ENCODE data around the gene GGA1.
A peak's percentile ranks its signal among the peaks of the same experiment; 100 is the strongest.

The GGA1 gene

DNA sequence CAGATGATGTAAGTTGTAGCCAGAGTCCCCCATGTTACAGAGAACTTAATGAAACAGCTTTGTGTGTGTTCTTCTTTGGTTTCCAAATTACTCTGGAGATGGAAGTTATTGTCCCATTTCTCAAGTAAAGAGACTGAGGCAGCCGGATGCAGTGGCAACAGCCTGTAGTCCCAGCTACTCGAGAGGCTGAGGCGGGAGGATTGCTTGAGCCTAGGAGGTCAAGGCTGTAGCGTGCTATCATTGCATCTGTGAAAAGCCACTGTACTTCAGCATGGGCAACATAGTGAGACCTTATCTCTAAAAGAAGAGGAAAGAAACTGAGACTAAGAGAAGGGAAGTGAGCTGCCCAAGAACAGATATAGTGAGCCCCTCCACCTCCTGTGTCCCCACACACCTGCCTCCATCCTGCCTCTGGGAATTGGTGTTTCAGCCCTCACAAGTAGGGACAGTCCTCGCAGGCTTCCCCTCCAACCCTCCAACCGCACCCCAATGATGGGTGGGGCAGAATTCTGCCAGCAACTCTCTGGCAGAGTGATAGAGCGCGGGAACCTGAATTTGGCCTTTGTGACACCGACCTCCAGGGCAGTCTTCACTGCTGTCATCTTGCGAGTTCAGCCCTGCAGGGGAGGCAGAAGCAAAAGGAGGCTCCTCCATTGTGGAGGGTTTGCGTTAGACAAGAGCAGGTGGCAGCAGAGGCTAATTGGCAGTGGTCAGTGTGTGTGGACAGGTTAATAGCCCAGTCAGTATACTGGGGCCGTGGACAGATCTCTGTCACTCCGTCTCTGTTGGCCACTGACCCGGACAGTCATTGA lies 51.5 kb downstream of the GGA1 start:
- H3K27me3 ChIP-seq (replicated peaks; ENCODE audit: control insufficient read depth, insufficient read depth, low read length, poor library complexity, severe bottlenecking): no peaks in the 10 kb centered on the region
- H3K36me3 ChIP-seq (ENCODE audit: control insufficient read depth, insufficient read depth, low read length): no peaks in the 10 kb centered on the region
- H3K4me1 ChIP-seq (ENCODE audit: control insufficient read depth, insufficient read depth, low read length, poor library complexity, severe bottlenecking): peaks cover 21% of the 10 kb centered on the region
- H3K27ac ChIP-seq (ENCODE audit: insufficient read depth, low read length, poor library complexity, severe bottlenecking): no peak overlapping the region
- H3K9me3 ChIP-seq (ENCODE audit: control insufficient read depth, low read length): no peaks in the 10 kb centered on the region
- no peak overlapping the region for H3K4me3 ChIP-seq (ENCODE audit: insufficient read depth, low read depth, low read length, poor library complexity, severe bottlenecking)
- DNase-seq: no peak

DNA sequence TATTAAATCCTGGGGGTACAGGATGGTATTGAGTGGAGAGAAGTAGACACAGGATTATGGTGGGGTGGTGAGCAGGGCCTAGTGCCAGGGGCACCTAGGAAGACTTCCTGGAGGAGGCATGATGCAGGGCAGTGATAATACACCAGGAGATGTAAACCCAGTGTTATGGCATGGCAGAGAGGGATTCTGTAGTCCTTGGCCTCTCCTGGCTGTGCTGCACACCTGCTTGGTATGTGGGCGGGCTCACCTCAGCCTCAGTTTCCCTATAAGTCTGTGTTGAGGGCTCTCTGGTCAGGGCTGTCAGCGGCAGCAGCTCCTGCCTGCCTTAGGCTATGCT lies 52.0 kb downstream of the GGA1 start:
- Histone ChIP-seq H3K27ac (ENCODE audit: insufficient read depth, low read length, poor library complexity, severe bottlenecking) (no peak overlapping the region), H3K4me1 (ENCODE audit: control insufficient read depth, insufficient read depth, low read length, poor library complexity, severe bottlenecking) (peaks cover 21% of the 10 kb centered on the region), H3K9me3 (ENCODE audit: control insufficient read depth, low read length) (no peaks in the 10 kb centered on the region), H3K27me3 (replicated peaks; ENCODE audit: control insufficient read depth, insufficient read depth, low read length, poor library complexity, severe bottlenecking) (no peaks in the 10 kb centered on the region), H3K4me3 (ENCODE audit: insufficient read depth, low read depth, low read length, poor library complexity, severe bottlenecking) (no peak overlapping the region), H3K36me3 (ENCODE audit: control insufficient read depth, insufficient read depth, low read length) (no peaks in the 10 kb centered on the region)
- DNase-seq: no peak

DNA sequence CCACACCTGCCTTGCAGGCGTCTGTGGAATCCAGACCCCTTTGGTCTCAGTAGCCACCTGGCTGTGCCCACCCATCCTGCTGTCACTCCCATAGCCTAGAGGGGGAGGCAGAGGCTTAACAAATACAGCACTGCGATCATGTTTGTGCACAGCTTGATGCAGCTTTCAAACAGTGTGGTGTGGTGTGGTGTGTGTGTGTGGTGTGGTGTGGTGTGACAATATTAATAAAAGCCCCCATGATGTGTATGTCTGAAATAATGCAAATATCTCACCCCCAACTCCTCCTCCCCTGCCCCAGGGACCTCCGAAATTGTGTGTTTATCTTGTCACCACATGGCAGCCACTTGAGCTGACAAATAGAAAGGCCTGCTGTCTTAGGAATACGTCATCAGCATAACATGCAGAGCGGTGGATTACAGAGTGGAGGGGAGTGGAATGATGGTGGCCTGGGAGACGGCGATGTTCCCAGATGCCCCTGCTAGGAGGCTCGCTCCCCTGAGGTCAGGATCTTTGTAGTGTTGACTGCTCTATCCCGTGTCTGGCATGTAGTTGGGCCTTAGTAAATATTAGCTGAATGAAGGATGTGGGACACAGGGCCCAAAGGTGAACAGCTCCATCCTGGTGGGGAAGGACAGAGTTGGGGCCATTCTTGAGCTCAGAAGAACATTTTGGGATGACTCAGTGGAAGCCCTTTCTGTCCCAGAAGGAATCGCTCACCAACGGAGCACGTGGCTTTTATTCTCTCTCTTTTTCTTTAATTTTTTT lies 52.7 kb downstream of the GGA1 start:
- Histone ChIP-seq H3K27ac (ENCODE audit: insufficient read depth, low read length, poor library complexity, severe bottlenecking) (no peak overlapping the region), H3K4me1 (ENCODE audit: control insufficient read depth, insufficient read depth, low read length, poor library complexity, severe bottlenecking) (peaks cover 21% of the 10 kb centered on the region)
- DNase-seq: no peak

DNA sequence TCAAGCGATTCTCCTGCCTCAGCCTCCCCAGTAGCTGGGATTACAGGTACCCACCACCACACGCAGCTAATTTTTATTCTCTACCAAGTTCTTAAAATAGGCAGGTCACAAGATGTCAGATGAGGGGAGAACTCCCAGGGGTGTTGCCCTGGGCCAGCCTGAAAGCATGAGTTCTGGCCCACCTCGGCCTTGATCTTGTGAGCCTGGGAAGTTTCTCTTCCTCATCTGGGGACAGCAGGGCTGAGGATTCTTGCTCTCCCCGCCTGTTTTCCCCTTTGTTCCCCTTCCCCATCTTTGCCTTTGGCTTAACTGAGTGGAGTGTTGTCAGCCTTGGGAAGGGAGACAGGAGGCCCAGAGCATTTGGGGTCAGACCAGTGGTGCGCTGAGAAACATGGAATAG lies 53.4 kb downstream of the GGA1 start:
- Histone ChIP-seq H3K27me3 (replicated peaks; ENCODE audit: control insufficient read depth, insufficient read depth, low read length, poor library complexity, severe bottlenecking) (no peaks in the 10 kb centered on the region), H3K36me3 (ENCODE audit: control insufficient read depth, insufficient read depth, low read length) (peaks cover 4% of the 10 kb centered on the region), H3K27ac (ENCODE audit: insufficient read depth, low read length, poor library complexity, severe bottlenecking) (no peak overlapping the region), H3K4me1 (ENCODE audit: control insufficient read depth, insufficient read depth, low read length, poor library complexity, severe bottlenecking) (peaks cover 21% of the 10 kb centered on the region), H3K9me3 (ENCODE audit: control insufficient read depth, low read length) (no peaks in the 10 kb centered on the region), H3K4me3 (ENCODE audit: insufficient read depth, low read depth, low read length, poor library complexity, severe bottlenecking) (no peak overlapping the region)
- DNase-seq: no peak

More for the DNA sequence above, 52.7 kb downstream of the GGA1 start:
- Histone ChIP-seq H3K36me3 (ENCODE audit: control insufficient read depth, insufficient read depth, low read length) (peaks cover 4% of the 10 kb centered on the region), H3K27me3 (replicated peaks; ENCODE audit: control insufficient read depth, insufficient read depth, low read length, poor library complexity, severe bottlenecking) (no peaks in the 10 kb centered on the region), H3K9me3 (ENCODE audit: control insufficient read depth, low read length) (no peaks in the 10 kb centered on the region), H3K4me3 (ENCODE audit: insufficient read depth, low read depth, low read length, poor library complexity, severe bottlenecking) (no peak overlapping the region)

DNA sequence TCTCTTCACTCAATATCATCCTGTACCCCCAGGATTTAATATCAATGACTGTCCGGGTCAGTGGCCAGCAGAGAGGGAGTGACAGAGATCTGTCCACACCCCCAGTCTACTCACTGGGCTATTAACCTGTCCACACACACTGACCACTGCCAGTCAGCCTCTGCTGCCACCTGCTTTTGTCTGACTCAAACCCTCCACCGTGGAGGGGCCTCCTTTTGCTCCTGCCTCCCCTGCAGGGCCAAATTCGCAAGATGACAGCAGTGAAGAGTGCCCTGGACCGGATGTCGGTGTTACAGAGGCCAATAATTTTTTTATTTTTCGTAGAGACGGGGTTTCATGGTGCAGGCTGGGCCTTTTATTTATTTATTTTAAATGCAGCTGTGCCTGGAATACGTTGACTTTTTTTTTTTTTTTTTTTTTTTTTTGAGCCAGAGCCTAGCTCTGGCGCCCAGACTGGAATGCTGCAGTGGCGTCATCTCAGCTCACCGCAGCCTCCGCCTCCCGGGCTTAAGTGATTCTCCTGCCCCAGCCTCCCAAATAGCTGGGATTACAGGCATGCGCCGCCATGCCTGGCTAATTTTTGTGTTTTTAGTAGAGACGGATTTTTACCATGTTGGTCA lies 55.0 kb downstream of the GGA1 start:
- H3K4me3 ChIP-seq (ENCODE audit: insufficient read depth, low read depth, low read length, poor library complexity, severe bottlenecking): no peak overlapping the region
- DNase-seq: no peak
- H3K27ac ChIP-seq (ENCODE audit: insufficient read depth, low read length, poor library complexity, severe bottlenecking): no peak overlapping the region
- H3K36me3 ChIP-seq (ENCODE audit: control insufficient read depth, insufficient read depth, low read length): peaks cover 4% of the 10 kb centered on the region
- H3K27me3 ChIP-seq (replicated peaks; ENCODE audit: control insufficient read depth, insufficient read depth, low read length, poor library complexity, severe bottlenecking): no peaks in the 10 kb centered on the region
- peaks cover 16% of the 10 kb centered on the region for H3K4me1 ChIP-seq (ENCODE audit: control insufficient read depth, insufficient read depth, low read length, poor library complexity, severe bottlenecking)
- H3K9me3 ChIP-seq (ENCODE audit: control insufficient read depth, low read length): no peaks in the 10 kb centered on the region

DNA sequence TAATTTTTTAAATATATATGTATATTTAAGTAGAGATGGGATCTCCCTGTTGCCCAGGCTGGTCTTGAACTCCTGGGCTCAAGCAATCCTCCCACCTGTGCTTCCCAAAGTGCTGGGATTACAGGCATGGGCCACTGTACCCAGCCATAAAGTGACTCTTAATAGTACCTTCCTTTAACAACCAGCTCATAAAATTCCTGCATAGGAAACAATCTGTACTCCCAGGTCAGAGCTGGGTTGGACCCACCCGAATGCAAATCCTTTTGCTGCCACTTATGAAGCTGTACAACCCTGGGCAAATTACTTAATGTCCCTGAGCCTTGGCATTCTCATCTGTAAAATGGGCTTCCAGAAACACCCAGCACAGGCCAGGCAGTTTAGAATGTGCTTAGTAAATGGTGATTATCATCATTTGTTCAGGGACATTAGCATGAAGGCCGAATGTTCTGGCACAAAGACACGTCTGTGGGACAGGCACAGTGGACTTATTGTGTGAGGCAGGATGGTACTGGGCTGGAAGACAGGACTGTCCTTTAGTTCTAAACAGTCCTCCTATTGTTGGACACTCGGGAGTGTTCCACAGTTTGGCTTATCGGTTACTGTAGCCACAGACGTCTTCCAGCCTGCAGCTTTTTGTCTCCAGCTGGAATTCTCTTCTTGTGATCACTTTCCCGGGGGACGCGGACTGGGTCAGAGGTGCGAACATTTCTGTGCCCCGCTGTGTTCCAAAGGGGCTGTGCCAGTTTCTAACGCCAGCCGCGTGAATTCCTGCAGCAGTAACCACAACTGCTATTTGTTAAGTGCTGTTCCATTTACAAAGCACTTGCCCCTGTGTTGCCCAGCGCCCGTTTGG lies 55.8 kb downstream of the GGA1 start:
- no peak overlapping the region for H3K27ac ChIP-seq (ENCODE audit: insufficient read depth, low read length, poor library complexity, severe bottlenecking)
- peaks cover 4% of the 10 kb centered on the region for H3K36me3 ChIP-seq (ENCODE audit: control insufficient read depth, insufficient read depth, low read length)
- H3K4me1 ChIP-seq (ENCODE audit: control insufficient read depth, insufficient read depth, low read length, poor library complexity, severe bottlenecking): peaks cover 11% of the 10 kb centered on the region
- H3K9me3 ChIP-seq (ENCODE audit: control insufficient read depth, low read length): no peaks in the 10 kb centered on the region
- H3K4me3 ChIP-seq (ENCODE audit: insufficient read depth, low read depth, low read length, poor library complexity, severe bottlenecking): no peak overlapping the region
- DNase-seq: no peak
- H3K27me3 ChIP-seq (replicated peaks; ENCODE audit: control insufficient read depth, insufficient read depth, low read length, poor library complexity, severe bottlenecking): no peaks in the 10 kb centered on the region

DNA sequence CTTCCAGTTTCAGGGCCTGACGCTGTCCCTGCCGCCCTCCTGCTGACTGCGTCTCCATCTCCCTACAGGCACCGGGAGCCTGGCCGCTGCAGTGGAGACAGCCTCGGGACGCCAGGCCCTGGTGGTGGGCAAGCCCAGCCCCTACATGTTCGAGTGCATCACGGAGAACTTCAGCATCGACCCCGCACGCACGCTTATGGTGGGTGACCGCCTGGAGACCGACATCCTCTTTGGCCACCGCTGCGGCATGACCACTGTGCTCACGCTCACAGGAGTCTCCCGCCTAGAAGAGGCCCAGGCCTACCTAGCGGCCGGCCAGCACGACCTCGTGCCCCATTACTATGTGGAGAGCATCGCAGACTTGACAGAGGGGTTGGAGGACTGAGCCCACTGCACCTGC lies 56.9 kb downstream of the GGA1 start:
- Histone ChIP-seq H3K4me3 (ENCODE audit: insufficient read depth, low read depth, low read length, poor library complexity, severe bottlenecking) (no peak overlapping the region), H3K27me3 (replicated peaks; ENCODE audit: control insufficient read depth, insufficient read depth, low read length, poor library complexity, severe bottlenecking) (no peaks in the 10 kb centered on the region), H3K27ac (ENCODE audit: insufficient read depth, low read length, poor library complexity, severe bottlenecking) (no peak overlapping the region), H3K36me3 (ENCODE audit: control insufficient read depth, insufficient read depth, low read length) (peaks cover 4% of the 10 kb centered on the region), H3K9me3 (ENCODE audit: control insufficient read depth, low read length) (no peaks in the 10 kb centered on the region), H3K4me1 (ENCODE audit: control insufficient read depth, insufficient read depth, low read length, poor library complexity, severe bottlenecking) (peaks cover 1% of the 10 kb centered on the region)
- no peak for DNase-seq

DNA sequence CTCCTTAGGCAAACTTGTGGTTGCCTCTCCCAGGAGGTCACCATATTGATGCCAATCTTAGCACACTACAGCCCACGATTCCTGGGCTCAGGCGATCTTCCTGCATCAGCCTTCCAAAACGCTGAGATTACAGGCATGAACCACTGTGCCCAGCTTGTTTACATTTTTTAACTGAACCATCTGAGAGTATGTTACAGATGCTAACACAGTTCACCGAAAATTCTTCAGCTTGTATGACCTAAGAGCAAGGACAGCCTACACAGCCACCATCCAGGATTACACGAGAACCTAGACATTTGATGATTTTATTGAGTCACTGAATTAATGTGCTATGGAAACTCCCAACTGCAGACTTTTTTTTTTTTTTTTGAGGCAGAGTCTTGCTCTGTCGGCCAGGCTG lies 61.0 kb downstream of the GGA1 start:
- H3K4me1 ChIP-seq (ENCODE audit: control insufficient read depth, insufficient read depth, low read length, poor library complexity, severe bottlenecking): peaks cover 17% of the 10 kb centered on the region
- no peaks in the 10 kb centered on the region for H3K9me3 ChIP-seq (ENCODE audit: control insufficient read depth, low read length)
- H3K27ac ChIP-seq (ENCODE audit: insufficient read depth, low read length, poor library complexity, severe bottlenecking): no peak overlapping the region
- H3K4me3 ChIP-seq (ENCODE audit: insufficient read depth, low read depth, low read length, poor library complexity, severe bottlenecking): no peak overlapping the region
- H3K36me3 ChIP-seq (ENCODE audit: control insufficient read depth, insufficient read depth, low read length): peaks cover 4% of the 10 kb centered on the region
- no peak for DNase-seq
- H3K27me3 ChIP-seq (replicated peaks; ENCODE audit: control insufficient read depth, insufficient read depth, low read length, poor library complexity, severe bottlenecking): no peaks in the 10 kb centered on the region

DNA sequence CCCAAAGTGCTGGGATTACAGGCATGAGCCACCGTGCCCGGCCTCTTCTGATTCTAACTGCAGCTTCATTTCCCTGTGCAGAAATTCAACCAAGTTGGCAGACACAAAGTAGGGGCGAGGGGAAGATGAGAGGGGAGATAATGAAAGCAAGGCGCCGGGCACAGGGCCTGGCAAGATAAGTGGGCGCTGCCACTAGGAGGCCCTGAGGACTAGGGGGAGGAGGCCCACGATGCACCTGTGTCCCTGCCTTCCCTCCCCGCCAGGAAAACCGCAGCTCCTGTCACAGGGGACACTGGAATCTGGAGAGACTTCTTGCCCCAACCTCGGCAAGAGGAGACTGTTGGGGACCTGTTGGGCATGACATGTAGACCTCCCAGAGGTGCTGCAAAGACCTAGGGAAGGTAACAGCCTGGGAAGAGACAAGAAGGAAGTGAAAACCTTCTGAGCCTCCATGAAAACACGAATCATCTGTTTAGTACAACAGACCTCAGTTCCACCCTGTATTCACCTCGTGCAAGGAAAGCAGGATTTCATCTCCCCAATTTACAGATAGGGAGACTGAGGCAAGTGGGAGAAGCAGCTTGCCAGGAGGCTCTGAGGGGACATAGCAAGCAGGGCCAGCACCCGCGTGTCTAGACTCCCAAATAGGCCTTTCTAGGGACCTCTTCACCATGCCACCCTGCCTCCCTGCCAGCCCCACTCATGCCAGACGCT lies 63.7 kb downstream of the GGA1 start:
- peak overlapping the region; percentile 19 for H3K27ac ChIP-seq (ENCODE audit: insufficient read depth, low read length, poor library complexity, severe bottlenecking)
- peaks cover 34% of the 10 kb centered on the region for H3K4me1 ChIP-seq (ENCODE audit: control insufficient read depth, insufficient read depth, low read length, poor library complexity, severe bottlenecking)

More for the DNA sequence above, 63.7 kb downstream of the GGA1 start:
- Histone ChIP-seq H3K27me3 (replicated peaks; ENCODE audit: control insufficient read depth, insufficient read depth, low read length, poor library complexity, severe bottlenecking) (no peaks in the 10 kb centered on the region), H3K9me3 (ENCODE audit: control insufficient read depth, low read length) (no peaks in the 10 kb centered on the region), H3K4me3 (ENCODE audit: insufficient read depth, low read depth, low read length, poor library complexity, severe bottlenecking) (no peak overlapping the region), H3K36me3 (ENCODE audit: control insufficient read depth, insufficient read depth, low read length) (no peaks in the 10 kb centered on the region)
- peak in 1 of 3 donors; percentile 32 for DNase-seq

Measured in effector memory CD4-positive, alpha-beta T cell (primary cell).